HG03139 (cell line): Measurements from ENCODE around the gene RBCK1.
A peak's percentile ranks its signal among the peaks of the same experiment; 100 is the strongest.

Experiments used
- ATAC-seq: cut with Tn5 transposase; IDR thresholded peaks from one replicate; pipeline ENCODE4 v1.9.1; 2021; ENCODE audit not compliant: unreplicated experiment

Gene RBCK1

GRCh38 chr20:416950-417800 is 9.1 kb downstream of the RBCK1 start:
- no peak for ATAC-seq

- no peak for ATAC-seq
These were observed 9.8 kb downstream of the RBCK1 start for GRCh38 chr20:417801-418342.

GRCh38 chr20:418858-419365 is 10.8 kb downstream of the RBCK1 start:
- no peak for ATAC-seq

GRCh38 chr20:419556-420165 is 11.6 kb downstream of the RBCK1 start:
- no peak for ATAC-seq

GRCh38 chr20:420166-420620 is 12.1 kb downstream of the RBCK1 start:
- ATAC-seq, result no peak

- no peak for ATAC-seq
These were observed 12.8 kb downstream of the RBCK1 start for GRCh38 chr20:420721-421574.

- ATAC-seq, result no peak
These were observed 13.7 kb downstream of the RBCK1 start for GRCh38 chr20:421685-422250.

- ATAC-seq, result no peak
These were observed 18.5 kb downstream of the RBCK1 start for GRCh38 chr20:426566-426965.

- no peak for ATAC-seq
These were observed 19.3 kb downstream of the RBCK1 start for GRCh38 chr20:427401-427800.

- no peak for ATAC-seq
These were observed 20.0 kb downstream of the RBCK1 start for GRCh38 chr20:427849-428657.

GRCh38 chr20:428658-429200 is 20.6 kb downstream of the RBCK1 start:
- no peak for ATAC-seq

- no peak for ATAC-seq
These were observed 22.2 kb downstream of the RBCK1 start for GRCh38 chr20:430091-430999.

GRCh38 chr20:431012-431904 is 23.2 kb downstream of the RBCK1 start:
- ATAC-seq, result no peak

GRCh38 chr20:432208-432607 is 24.1 kb downstream of the RBCK1 start:
- ATAC-seq, result no peak

- ATAC-seq, result no peak
These were observed 24.7 kb downstream of the RBCK1 start for GRCh38 chr20:432677-433299.

- peak; percentile 73 for ATAC-seq
These were observed 25.3 kb downstream of the RBCK1 start for GRCh38 chr20:433300-433975.

- ATAC-seq, result no peak
These were observed 26.1 kb downstream of the RBCK1 start for GRCh38 chr20:434221-434620.
